ENCODE results near the gene FBXO34.

DNA sequence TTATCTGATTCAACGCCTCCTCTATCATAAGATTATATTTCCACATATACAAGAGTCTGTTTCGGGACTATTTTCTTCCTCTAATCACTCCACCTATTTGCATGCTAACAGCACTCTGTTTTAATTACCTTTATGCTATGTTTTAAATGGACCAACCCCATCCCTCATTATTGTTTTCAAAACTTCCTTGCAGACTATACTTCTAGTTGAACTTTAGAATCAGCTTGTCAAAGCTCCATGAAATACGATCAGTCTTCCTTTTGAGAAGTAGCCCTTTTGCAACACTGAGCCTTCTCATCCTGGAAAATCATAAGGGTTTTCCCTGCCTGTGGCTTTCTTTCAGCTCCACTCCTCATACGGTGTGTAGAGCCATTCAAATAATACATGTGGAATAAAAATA lies 103.5 kb downstream of the FBXO34 start:
- TF ChIP-seq, protein P1, sequence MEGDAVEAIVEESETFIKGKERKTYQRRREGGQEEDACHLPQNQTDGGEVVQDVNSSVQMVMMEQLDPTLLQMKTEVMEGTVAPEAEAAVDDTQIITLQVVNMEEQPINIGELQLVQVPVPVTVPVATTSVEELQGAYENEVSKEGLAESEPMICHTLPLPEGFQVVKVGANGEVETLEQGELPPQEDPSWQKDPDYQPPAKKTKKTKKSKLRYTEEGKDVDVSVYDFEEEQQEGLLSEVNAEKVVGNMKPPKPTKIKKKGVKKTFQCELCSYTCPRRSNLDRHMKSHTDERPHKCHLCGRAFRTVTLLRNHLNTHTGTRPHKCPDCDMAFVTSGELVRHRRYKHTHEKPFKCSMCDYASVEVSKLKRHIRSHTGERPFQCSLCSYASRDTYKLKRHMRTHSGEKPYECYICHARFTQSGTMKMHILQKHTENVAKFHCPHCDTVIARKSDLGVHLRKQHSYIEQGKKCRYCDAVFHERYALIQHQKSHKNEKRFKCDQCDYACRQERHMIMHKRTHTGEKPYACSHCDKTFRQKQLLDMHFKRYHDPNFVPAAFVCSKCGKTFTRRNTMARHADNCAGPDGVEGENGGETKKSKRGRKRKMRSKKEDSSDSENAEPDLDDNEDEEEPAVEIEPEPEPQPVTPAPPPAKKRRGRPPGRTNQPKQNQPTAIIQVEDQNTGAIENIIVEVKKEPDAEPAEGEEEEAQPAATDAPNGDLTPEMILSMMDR (IDR thresholded peaks at IDR 0.05; ENCODE audit: insufficient read depth, low read length, poor library complexity, severe bottlenecking): no peak
- TF ChIP-seq EZH2phosphoT487 (conservative IDR thresholded peaks at IDR 0.05; ENCODE audit: low read length): no peak
